Endothelial cell of umbilical vein (primary cell): ENCODE data around the gene UBE2E3. TPM values are rescaled to one million over a fixed set of nuclear protein-coding genes. Genes with fewer than 3 reads are reported as not detected.

Source experiments
- BruUV-seq: library from RNA; stranded (reverse); fragments of 400-500 nt; replicated peaks from 2 replicates; lab custom pipeline; 2021; lab: Mats Ljungman, UMichigan
- CTCF ChIA-PET: fragments of 300-600, 350-600 bp; sonication (Branson Sonifier 250); formaldehyde crosslinking; loops from one replicate; lab custom pipeline; 2021; ENCODE audit warnings: antibody characterized with exemption, inconsistent platforms; lab: Charles Lee
- POLR2A ChIA-PET: fragments of 300-600, 350-600 bp; sonication (Branson Sonifier 250); formaldehyde crosslinking; loops from one replicate; lab custom pipeline; 2021; ENCODE audit warnings: antibody characterized with exemption, inconsistent platforms; lab: Charles Lee
- DNase-seq: peaks from one replicate; pipeline ENCODE4 v3.0.0-alpha.2; 2011; ENCODE audit warnings: low read depth, low spot score
- FAIRE-seq: peaks from 2 replicates; lab custom pipeline; 2011; peaks lifted over from hg19 to GRCh38; lab: Jason Lieb, UNC
- H2AFZ ChIP-seq: 2 replicates; pipeline ENCODE4 v1.6.0; 2012; ENCODE audit warnings: low read depth, low read length, control low read depth, inconsistent platforms
- H3K27ac ChIP-seq: 2 replicates; pipeline ENCODE4 v1.5.1; 2011; ENCODE audit warnings: low read depth, mild to moderate bottlenecking, control low read depth, low read length, moderate library complexity; ENCODE audit not compliant: insufficient read depth
- H3K27me3 ChIP-seq, 2 experiments: 2 replicates each; pipeline versions ENCODE4 v1.6.0 to v1.6.1; 2011; ENCODE audit warnings: low read length in 2 of 2, mixed read lengths in 1 of 2; ENCODE audit not compliant: control insufficient read depth in 2 of 2, insufficient read depth in 2 of 2
- H3K36me3 ChIP-seq, 2 experiments: 2 replicates in 1 of 2; 3 replicates in 1 of 2; pipeline ENCODE4 v1.5.1; 2011; ENCODE audit warnings: low read length in 2 of 2, mild to moderate bottlenecking in 1 of 2, moderate library complexity in 1 of 2; ENCODE audit not compliant: control insufficient read depth in 2 of 2, insufficient read depth in 2 of 2; ENCODE audit errors: extremely low read depth in 1 of 2
- H3K4me1 ChIP-seq: 3 replicates; pipeline ENCODE4 v1.5.1; 2011; ENCODE audit warnings: mild to moderate bottlenecking, low read length; ENCODE audit not compliant: control insufficient read depth, insufficient read depth; ENCODE audit errors: extremely low read depth
- H3K4me2 ChIP-seq: 2 replicates; pipeline ENCODE4 v1.6.1; 2011; ENCODE audit warnings: low read length, control low read depth, mixed read lengths; ENCODE audit not compliant: insufficient read depth
- H3K4me3 ChIP-seq, 3 experiments: fragments of 200-600 bp in 1 of 3; sonication (generic), shearing (Covaris generic) in 1 of 3; replicated peaks in 1 of 3; 2 replicates each; pipeline ENCODE4 v1.5.1; 2011 to 2016; ENCODE audit warnings: control low read depth in 3 of 3, low read length in 3 of 3, mild to moderate bottlenecking in 2 of 3, inconsistent platforms in 1 of 3, low read depth in 1 of 3, moderate library complexity in 1 of 3; ENCODE audit not compliant: insufficient read depth in 1 of 3
- H3K79me2 ChIP-seq: 2 replicates; pipeline ENCODE4 v1.6.0; 2012; ENCODE audit warnings: low read length, inconsistent platforms; ENCODE audit not compliant: control insufficient read depth, insufficient read depth
- H3K9ac ChIP-seq: replicated peaks from 2 replicates; pipeline ENCODE3; 2011; ENCODE audit warnings: low read length, control low read depth; ENCODE audit not compliant: insufficient read depth; ENCODE audit errors: extremely low read depth
- H3K9me1 ChIP-seq: replicated peaks from 3 replicates; pipeline ENCODE4 v1.6.0; 2011; ENCODE audit warnings: mild to moderate bottlenecking, low read length; ENCODE audit not compliant: control insufficient read depth, insufficient read depth; ENCODE audit errors: extremely low read depth
- H3K9me3 ChIP-seq: replicated peaks from 2 replicates; pipeline ENCODE4 v1.5.1; 2012; ENCODE audit warnings: low read length, inconsistent platforms; ENCODE audit not compliant: control insufficient read depth, insufficient read depth
- H4K20me1 ChIP-seq: replicated peaks from 2 replicates; pipeline ENCODE3; 2011; ENCODE audit warnings: mild to moderate bottlenecking, low read length; ENCODE audit not compliant: control insufficient read depth, insufficient read depth; ENCODE audit errors: extremely low read depth
- EZH2 ChIP-seq: IDR thresholded peaks from 2 replicates; pipeline ENCODE4 v1.6.1; 2012; ENCODE audit warnings: borderline replicate concordance, low read depth, mild to moderate bottlenecking, moderate library complexity, low read length, inconsistent platforms; ENCODE audit not compliant: severe bottlenecking
- FOS ChIP-seq: IDR thresholded peaks from 2 replicates; pipeline ENCODE4 v1.6.1; 2011; ENCODE audit warnings: mild to moderate bottlenecking, low read length, moderate library complexity, borderline replicate concordance; ENCODE audit not compliant: insufficient read depth
- GATA2 ChIP-seq: IDR thresholded peaks from 2 replicates; pipeline ENCODE4 v1.7.0; 2011; ENCODE audit warnings: low read depth, mild to moderate bottlenecking, moderate library complexity, mixed read lengths, low read length; ENCODE audit not compliant: insufficient read length, insufficient read depth
- JUN ChIP-seq: IDR thresholded peaks from 2 replicates; pipeline ENCODE4 v1.6.1; 2011; ENCODE audit warnings: borderline replicate concordance, low read depth; ENCODE audit not compliant: insufficient read length, insufficient read depth
- MYC ChIP-seq: IDR thresholded peaks from one replicate; pipeline ENCODE4 v1.6.1; 2011; ENCODE audit warnings: mild to moderate bottlenecking, low read depth, low read length
- POLR2A ChIP-seq: IDR thresholded peaks from 2 replicates; pipeline ENCODE4 v1.6.1; 2012; ENCODE audit warnings: low read depth, mild to moderate bottlenecking, control low read depth, low read length
- POLR2AphosphoS5 ChIP-seq: IDR thresholded peaks from 2 replicates; pipeline ENCODE4 v1.6.1; 2012; ENCODE audit warnings: low read depth, mild to moderate bottlenecking, control low read depth, low read length, moderate library complexity; ENCODE audit not compliant: insufficient read depth
- dilution Hi-C: fragments of 300-500 bp; cut with MboI; formaldehyde crosslinking; loops from one replicate; pipeline ENCODE4 v1.15.0; 2019; ENCODE audit warnings: low sequenced_read_pairs; ENCODE audit not compliant: extremely low pct_ligation_motif_present
- intact Hi-C: fragments of 100-400 bp; cut with micrococcal nuclease; formaldehyde crosslinking; loops from one replicate; pipeline ENCODE4 v1.10.0; 2022
- polyA plus RNA-seq, 4 experiments: library from polyadenylated mRNA; depleted of rRNA in 3 of 4; stranded (reverse) in 3 of 4; unstranded in 1 of 4; fragments of >200 nt; gene quantifications; 2 replicates each; pipeline versions ENCODE4 v1.2.1 to v1.2.3, GENCODE V29; 2011 to 2012; ENCODE audit warnings: missing spikeins in 1 of 4
- total RNA-seq: library from RNA; stranded (reverse); gene quantifications from 2 replicates; pipeline ENCODE4 v1.2.3, GENCODE V29; 2021
- TF ChIP-seq, protein P1 (sequence below): IDR thresholded peaks from 2 replicates; pipeline ENCODE4 v1.6.1; 2011; ENCODE audit not compliant: insufficient read depth, insufficient read length
- TF ChIP-seq, protein P2 (sequence below), 2 donors: IDR thresholded peaks; 1 replicate in 1 of 2; 2 replicates in 1 of 2; pipeline ENCODE4 v1.5.1; 2011; ENCODE audit warnings: low read length in 2 of 2, mild to moderate bottlenecking in 2 of 2, moderate library complexity in 2 of 2, control low read depth in 1 of 2, inconsistent platforms in 1 of 2, low read depth in 1 of 2; ENCODE audit not compliant: insufficient read depth in 1 of 2; ENCODE audit errors: extremely low read depth in 1 of 2

Gene UBE2E3
- total and polyA plus RNA-seq, 2 donors (not counting 3 experiments of a cell fraction or from before 2014, with no cell fraction given) = 81.5 to 107 TPM

DNA sequence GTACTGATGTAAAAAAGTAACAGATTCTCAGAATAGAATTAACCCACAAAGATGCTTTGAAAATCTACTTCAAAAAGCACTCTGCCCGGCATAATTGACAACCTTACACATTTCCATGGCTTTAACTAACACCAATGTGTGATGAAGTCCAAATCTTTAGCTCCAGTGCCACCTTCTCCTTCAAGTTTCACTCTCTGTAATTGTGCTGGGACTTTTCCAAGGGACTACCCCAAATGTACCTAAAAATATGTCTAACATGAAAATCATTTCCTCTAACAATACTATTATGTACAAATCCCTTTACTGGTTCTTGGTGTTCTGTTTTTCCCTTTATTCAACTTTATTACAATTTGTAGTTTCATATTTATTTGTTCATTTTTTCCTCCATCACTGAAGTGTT, 20.6 kb upstream of the UBE2E3 start:
- no peaks in the 10 kb centered on the region for H3K4me1 ChIP-seq
- dilution Hi-C loops (no loop called here), intact Hi-C loops (no loop called here)
- H3K27me3 ChIP-seq = peaks cover 4 to 8% of the 10 kb centered on the region in 2 experiments
- ChIA-PET CTCF (interaction anchor here (0.9 kb wide), 1 partner anchor 9 kb away, joined by 3 read pairs; no protein-coding TSS in a partner anchor), POLR2A (no interaction called here)
- no peak overlapping the region for H2AFZ ChIP-seq
- H3K9me3 ChIP-seq = no peaks in the 10 kb centered on the region
- BruUV-seq = no TSS peak
- H3K27ac ChIP-seq = no peak overlapping the region
- no peak overlapping the region for H3K4me3 ChIP-seq
- H3K79me2 ChIP-seq = no peaks in the 10 kb centered on the region
- TF ChIP-seq POLR2AphosphoS5 = no peak
- TF ChIP-seq, protein P1, sequence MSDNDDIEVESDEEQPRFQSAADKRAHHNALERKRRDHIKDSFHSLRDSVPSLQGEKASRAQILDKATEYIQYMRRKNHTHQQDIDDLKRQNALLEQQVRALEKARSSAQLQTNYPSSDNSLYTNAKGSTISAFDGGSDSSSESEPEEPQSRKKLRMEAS = no peak
- TF ChIP-seq, protein P2, sequence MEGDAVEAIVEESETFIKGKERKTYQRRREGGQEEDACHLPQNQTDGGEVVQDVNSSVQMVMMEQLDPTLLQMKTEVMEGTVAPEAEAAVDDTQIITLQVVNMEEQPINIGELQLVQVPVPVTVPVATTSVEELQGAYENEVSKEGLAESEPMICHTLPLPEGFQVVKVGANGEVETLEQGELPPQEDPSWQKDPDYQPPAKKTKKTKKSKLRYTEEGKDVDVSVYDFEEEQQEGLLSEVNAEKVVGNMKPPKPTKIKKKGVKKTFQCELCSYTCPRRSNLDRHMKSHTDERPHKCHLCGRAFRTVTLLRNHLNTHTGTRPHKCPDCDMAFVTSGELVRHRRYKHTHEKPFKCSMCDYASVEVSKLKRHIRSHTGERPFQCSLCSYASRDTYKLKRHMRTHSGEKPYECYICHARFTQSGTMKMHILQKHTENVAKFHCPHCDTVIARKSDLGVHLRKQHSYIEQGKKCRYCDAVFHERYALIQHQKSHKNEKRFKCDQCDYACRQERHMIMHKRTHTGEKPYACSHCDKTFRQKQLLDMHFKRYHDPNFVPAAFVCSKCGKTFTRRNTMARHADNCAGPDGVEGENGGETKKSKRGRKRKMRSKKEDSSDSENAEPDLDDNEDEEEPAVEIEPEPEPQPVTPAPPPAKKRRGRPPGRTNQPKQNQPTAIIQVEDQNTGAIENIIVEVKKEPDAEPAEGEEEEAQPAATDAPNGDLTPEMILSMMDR (IDR thresholded peaks at IDR 0.05; ENCODE audit: extremely low read depth in 1 of 2, insufficient read depth in 1 of 2, low read depth in 1 of 2, low read length in 2 of 2) = no peak
- TF ChIP-seq POLR2A = no peak
- TF ChIP-seq EZH2 = no peak
- TF ChIP-seq MYC = no peak
- no peak for TF ChIP-seq FOS
- no peak for TF ChIP-seq JUN
- no peak for TF ChIP-seq GATA2
- no peak overlapping the region for H3K4me2 ChIP-seq
- no peaks in the 10 kb centered on the region for H3K36me3 ChIP-seq
- FAIRE-seq (no peak), DNase-seq (no peak)
- H3K9me1 ChIP-seq = no peaks in the 10 kb centered on the region
- H4K20me1 ChIP-seq = no peaks in the 10 kb centered on the region
- H3K9ac ChIP-seq = no peak overlapping the region
